GM19025 (cell line): ENCODE measurements around the gene RGCC.
"Not testable (repeated sequence)": the region's sequence is repeated elsewhere in the genome, so short reads cannot be mapped to it uniquely, and the experiment has no call there.

Experiments
- ATAC-seq: cut with Tn5 transposase; IDR thresholded peaks from one replicate; pipeline ENCODE4 v1.9.1; 2021; ENCODE audit warnings: mild to moderate bottlenecking, low read depth, moderate library complexity; ENCODE audit not compliant: unreplicated experiment

RGCC gene, protein sequence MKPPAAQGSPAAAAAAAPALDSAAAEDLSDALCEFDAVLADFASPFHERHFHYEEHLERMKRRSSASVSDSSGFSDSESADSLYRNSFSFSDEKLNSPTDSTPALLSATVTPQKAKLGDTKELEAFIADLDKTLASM

DNA sequence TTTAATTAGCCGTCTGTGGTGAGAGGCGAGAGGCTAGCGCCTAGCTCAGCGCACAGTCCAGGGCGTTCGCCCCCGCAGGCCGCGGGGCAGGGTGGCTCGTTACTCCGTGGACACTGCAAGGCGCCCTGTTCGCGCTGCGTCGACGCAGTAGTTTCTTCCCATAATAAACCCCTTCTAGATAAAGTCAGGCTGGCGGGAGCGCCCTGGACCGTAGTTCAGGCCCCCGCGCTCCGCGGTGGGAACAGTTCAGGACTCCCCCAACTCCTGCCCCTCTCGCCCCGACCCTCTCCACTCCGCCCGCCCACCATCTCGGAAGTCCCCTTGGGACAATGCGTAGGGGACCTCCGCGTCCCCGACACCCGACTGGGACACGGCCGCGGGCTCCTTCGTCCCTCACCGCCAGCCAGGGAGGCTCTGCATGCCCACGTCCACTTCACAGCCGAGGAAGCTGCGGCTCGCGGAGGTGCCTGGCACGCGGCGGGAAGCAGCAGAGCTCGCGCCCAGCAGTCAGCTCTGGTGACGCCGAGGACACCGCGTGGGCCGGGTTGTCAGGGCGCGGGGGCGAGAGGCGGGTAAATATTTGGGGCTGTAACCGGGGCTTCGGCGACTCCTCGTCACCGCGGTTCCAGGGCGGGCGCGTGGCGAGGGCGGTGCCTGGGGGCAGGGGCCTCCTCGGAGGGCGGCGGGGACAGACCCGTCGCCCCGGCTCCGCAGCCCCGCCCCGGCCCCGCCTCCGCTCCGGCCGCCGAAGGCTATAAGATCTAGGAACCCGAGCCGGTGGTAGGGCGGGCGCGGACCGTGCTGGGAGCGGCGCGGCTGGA lies at the start of gene RGCC:
Gene RGCC, plus strand, starts transcription at position 783 of the 821 bp plus-strand sequence. CDS start 158 bp downstream, outside the sequence.
- peak; percentile 74 for ATAC-seq

DNA sequence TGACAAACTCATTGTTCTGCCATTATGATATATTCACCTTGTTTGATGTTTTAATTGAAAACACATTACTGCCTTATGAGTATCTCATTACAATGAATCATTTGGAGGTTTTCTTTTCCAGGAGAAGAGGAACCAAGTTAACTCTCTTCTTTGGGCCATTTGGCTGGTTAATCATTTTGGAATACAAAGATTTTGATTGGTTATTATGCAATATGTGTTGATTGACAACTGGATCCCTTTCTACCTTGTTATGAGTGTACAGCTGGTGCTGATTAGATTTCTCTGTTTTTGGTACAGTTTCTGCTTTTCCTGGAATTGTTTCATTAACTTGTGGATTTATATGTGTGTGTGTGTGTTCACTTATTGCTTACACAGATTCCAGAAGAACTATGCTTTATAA lies 49.2 kb upstream of the RGCC start:
- ATAC-seq = no peak

DNA sequence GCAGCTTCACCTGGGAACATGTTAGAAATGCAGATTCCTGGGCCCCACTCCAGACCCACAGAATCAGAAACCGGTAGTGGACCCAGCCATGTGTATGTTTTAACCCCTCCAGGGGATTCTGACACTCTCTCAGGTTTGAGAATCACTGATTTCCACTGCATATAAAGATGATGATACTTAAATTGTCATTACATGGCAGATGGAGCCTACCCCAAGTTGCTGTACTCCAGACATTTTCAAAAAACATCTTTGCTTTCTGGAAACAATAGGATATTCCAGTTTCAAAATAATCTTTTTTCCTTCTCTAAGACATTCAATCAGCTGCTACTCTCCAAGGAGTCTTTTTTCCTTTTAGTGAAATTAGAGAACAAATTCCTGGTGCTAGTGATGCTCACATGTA lies 48.6 kb upstream of the RGCC start:
- ATAC-seq = no peak

DNA sequence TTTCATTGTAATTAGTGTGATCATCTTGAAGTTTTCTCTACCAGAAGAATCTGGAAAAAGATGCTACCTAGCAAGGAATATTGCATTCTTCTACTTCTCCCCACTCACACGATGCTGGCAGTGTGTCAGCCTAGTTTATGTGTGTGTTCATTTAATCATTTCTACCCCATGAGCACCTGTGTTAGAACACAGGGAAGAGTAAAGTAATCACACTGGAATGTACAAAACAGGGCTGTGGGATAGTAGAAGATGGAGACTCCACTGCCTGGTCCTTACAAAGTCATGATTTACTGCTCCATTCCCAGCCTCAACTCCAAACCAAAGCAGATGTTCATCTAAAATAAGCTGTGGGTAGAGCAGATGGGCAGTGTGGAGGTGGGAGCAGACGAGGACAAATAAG lies 47.7 kb upstream of the RGCC start:
- ATAC-seq = no peak

DNA sequence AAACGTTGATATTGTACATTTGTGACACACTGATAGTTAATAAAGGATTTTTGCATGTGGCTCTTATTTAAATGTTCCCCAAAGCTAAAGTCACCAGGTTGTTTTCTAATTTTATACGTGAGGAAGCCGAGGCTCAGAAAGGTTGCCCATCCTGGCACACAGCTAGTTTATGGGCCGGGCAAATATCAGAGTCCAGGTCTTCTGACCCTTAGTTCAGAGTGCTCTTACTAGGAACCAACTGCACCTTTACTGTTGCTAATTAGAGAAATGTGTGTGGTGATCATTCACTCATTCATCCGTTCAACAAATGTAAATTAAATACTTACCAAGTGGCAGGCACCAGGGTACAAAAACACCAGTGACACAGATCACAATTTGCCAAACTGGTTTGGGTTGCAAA lies 46.3 kb upstream of the RGCC start:
- ATAC-seq = no peak

DNA sequence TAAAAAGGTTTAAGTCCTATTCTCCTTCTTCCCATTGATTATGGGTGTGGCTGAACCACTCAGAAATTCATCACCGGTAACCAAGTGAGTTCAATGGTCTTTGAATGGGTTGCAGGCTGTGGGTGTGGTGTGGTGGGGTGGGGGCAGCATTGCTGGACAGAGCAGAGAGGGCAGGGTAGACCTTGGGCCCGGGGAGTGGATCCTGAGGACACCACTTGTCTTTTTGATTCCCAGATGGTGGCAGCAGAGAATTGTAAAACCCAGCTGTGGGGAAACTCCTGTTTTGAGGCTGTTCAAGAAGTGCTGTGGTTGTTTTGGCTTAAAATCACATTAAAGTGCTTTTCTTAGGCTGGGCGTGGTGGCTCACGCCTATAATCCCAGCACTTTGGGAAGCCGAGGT lies 45.8 kb upstream of the RGCC start:
- no peak for ATAC-seq

DNA sequence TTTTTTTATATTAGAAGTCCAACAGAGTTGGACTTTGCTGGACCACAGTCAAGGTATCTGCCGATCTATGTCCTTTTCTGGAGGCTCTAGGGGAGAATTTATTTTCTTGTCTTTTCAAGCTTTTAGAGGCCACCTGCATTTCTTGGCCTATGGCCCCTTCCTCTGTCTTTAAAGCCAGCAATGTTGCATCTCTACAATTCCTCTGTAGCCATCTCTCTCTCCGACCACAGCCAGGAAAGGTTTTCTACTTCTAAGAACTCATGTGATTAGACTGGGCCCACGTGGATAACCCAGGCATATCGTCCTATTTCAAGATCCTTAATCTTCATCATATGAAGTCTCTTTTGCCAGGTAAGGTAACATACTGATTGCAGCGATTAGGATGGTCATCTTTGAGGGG lies 43.5 kb upstream of the RGCC start:
- no peak for ATAC-seq

DNA sequence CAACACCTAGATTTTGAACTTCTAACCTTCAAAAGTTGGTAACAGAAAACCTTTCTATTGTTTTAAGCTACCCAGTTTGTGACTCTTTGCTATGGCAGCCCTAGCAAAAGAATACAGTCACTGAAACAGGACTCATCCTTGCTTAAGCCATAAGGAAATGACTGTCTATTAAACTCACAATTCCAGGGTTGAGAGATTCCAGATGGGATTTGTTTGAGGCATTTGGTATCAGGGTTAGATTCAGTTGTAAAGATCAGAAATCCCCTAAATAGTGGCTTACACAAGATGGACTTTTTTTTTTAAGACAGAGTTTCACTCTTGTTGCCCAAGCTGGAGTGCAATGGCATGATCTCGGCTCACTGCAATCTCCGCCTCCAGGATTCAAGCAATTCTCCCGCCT lies 41.1 kb upstream of the RGCC start:
- no peak for ATAC-seq

DNA sequence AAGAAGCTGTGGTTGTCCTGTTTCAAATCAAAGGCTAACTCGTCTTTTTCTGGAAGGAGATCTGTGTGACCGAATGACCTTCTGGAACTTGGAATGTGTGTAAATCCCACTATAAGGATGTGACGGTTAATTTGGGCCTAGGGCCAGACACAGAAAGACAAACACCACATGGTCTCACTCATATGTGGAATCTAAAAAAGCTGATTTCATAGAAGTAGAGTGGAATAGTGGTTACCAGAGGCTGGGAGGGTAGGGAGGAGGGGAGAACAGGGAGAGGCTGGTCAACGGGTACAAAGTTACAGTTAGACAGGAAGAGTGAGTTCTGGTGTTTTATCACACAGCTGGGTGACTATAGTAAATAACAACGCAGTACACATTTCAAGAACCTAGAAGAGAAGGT lies 39.3 kb upstream of the RGCC start:
- ATAC-seq = no peak

DNA sequence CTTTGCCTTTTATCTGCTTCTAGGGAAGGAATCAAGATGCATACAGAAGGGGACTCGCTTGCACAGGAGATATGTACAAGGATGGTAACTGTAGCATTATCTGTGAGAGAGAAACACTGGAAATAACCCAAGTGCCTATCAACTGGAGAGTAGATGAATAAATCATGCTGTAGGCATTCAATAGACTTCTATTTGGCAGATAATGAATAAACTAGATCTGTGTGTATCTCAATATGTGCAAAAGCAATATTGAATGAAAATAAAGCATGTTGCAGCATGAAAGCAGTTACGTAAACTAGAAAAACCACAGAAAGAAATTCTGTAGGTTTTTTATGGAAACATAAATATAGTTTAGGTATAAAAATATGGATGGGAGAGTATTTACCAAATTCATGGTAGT lies 38.6 kb upstream of the RGCC start:
- no peak for ATAC-seq

DNA sequence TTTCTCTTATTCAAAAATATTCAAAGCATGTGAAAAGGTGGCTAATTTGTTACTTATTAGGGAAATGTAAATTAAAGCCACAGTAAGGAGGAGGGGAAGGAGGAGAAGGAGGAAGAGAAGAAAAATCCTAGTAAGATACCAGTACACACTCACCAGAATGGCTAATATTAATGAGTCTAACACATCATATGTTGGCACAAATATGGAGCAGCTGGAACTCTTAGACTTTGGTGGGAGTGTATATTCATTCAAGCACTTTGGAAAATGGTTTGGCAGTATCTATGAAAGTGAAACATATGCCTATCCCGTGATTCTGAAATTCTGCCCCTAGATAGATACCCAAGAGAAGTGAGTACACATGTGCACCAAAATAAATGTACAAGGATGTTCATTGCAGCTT lies 38.1 kb upstream of the RGCC start:
- no peak for ATAC-seq

DNA sequence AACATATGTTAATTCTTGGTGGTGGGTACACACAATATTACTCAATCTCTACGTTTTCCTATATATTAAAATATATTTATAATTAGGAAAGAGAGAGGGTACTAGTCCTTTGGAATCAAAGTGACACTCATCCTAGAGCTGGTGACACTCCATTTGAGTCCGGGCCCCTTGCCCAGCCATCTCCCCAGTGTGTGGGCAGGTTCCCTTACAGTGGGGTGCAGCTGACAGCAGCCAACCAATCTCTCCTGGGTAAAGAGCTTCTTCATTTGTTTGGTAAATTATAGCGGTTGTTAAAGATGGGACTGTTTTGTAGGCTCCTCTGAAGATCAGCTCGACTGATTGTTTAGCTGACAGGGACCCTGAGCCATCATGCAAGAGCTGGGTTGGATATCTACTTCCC lies 37.2 kb upstream of the RGCC start:
- no peak for ATAC-seq

DNA sequence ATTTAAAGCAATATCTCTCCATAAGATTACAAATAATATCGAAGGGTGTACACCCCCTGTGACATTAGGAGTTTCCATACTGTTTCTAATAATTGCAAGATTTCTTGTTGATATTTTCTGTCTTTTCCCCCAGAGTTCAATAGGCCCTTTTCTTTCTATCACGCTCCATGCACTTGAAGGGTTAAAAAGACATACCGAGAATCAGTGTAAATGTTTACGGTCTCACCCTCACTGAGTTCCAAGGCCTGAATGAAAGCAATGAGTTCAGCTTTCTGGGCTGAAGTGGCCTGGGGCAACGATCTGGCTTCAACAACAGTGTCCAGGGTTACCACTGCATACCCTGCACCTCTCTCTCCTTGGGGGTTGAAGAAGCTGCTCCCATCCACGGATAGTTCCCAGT lies 36.0 kb upstream of the RGCC start:
- ATAC-seq = not testable (repeated sequence)

DNA sequence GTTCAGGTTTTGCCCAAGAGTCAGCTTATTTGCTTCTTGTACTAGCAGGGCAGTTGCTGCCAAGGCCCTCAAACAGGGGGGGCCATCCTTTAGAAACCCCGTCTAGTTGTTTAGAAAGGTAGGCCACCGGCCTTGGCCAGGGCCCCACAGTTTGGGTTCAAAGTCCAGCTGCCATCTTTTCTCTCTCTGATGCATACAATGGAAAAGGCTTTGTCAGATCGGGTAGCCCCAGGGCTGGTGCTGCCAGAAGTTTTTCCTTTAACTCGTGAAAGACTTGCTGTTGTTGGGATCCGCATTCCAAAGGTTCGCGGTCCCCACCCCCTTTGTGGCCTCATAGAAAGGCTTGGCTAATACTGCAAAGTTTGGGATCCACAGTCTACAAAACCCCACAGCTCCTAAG lies 35.4 kb upstream of the RGCC start:
- ATAC-seq = not testable (repeated sequence)

DNA sequence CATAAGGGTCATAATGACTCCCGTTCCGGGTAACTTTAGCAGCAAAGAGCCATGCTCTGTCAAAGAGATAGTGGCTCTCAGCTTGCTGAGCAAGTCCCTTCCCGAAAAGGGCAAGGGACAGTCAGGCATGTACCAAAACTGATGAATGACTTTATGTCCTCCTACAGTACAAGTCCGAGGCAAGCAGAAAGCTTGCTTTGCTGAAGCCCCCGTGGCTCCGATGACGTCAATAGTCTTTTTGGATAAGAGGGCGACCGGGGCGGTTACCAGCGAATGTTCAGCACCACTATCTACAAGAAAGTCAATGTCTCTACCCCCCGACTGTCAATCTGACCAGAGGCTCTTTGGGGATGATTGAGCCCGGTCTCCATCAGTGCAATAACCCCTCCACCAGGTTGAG lies 34.1 kb upstream of the RGCC start:
- ATAC-seq = not testable (repeated sequence)

DNA sequence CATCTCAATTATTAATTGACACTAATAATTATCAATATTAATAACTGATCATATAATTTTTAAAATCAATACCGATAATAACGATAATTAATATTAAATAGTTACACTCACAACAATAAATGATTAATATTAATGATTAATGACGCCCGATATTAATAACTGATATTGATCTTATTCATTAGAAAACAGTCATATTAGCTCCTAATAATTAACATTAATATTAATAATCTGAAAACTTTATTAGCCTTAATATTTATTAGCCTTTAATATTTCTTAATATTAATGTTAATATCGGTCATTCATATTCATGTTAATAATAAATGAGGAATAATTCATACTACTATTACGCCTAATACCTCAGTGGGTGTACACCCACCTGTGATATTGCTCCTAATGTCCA lies 32.7 kb upstream of the RGCC start:
- not testable (repeated sequence) for ATAC-seq

DNA sequence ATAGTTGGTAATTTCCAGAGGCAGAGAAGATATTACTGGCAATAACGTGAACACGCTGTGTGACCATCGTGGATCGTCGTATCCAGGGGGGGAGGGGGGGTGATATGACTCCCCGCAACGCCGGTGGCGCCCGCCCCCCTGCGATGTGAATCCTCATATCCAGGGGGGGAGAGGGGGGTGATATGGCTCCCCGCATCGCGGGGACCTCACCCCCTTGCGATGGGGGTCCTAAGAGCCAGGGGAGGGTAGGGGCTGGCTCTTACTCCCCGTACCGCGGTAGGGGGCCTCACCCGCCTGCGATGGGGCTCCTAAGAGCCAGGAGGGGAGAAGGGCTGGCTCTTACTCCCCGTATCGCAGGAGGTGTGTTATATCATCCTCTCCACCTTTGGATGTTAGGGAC lies 31.3 kb upstream of the RGCC start:
- ATAC-seq = no peak

DNA sequence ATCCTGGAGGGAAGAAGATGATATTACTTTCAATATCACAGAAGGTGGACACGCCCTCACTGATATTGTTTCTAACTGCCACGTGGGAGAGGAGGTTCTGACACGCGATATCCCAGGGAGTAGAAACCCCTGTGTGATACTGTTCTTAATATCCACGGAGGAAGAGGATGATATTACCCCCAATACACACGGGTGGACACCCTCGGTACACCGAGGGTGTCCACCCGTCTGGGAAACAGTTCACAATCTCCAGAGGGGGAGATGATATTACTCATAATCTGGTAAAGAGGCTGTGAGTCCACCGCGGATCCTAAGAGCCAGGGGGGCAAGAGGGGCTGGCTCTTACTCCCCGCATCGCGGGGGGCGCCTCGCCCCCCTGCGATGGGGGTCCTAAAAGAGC lies 29.7 kb upstream of the RGCC start:
- no peak for ATAC-seq

DNA sequence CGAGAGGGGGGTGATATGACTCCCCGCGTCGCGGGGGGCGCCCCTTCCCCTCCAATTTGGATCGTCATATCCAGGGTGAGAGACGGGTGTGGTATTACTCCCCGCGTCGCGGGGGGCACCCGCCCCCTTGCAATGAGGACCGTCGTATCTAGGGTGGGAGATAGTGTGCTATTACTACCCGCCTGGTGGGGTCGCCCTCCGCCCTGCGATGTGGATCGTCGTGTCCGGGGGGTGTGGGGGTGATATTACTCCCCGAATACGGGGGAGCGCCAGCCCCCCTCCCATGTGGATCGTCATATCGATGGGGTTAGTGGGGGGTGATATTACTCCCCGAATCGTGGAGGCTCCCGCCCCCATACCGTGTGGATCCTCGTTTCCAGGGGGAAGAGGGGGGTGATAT lies 29.2 kb upstream of the RGCC start:
- no peak for ATAC-seq

DNA sequence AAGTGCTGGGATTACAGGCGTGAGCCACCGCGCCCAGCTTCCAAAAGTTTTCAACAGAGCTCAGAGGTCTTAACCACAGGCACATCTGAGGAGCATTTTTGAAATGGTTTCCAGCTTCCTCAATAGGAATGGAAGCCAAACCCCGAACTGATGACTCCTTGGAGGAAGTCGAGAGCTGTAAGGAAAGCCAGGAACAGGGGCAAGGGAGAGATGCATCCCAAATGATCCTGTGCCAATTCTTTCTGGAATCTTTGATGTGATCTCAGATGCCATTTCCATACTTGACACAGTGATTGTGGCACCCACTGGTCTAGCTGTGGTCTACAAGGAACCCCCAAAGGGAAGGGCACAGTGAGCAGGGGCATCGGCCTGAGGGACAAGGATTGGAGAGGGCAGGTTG lies 23.3 kb upstream of the RGCC start:
- ATAC-seq = not testable (repeated sequence)

DNA sequence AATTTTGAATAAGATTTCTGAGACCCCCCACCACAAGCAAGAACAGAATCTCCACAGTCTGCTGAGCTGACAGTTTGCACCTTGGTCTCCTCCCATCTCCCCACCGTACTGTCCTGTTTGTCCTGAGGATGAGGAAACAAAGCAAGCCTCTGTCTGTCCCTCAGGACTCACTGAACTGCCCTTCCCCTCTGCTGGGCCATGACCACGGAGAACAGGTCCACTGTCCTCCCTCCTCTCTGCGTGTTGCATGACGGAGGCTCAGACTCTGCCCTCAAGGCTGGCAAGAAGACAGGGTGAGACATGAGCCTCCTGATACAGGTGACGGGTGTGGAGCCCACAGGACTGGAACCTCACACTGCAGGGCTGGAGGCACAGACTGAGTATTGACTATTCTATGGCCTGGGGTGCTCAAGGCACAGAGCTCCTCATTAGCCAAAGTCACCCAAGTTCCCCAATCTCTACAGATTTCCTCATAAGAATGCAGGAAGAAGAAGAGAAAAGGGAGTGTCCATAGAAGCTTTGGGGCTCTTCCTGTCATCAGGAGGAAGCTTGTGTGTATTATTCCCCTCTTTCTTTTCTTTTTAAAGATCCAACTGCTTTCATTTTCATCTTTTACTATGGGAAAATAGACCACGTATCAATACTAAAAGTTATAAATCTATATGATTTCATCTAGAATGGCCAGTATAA lies 22.4 kb upstream of the RGCC start:
- ATAC-seq = no peak

DNA sequence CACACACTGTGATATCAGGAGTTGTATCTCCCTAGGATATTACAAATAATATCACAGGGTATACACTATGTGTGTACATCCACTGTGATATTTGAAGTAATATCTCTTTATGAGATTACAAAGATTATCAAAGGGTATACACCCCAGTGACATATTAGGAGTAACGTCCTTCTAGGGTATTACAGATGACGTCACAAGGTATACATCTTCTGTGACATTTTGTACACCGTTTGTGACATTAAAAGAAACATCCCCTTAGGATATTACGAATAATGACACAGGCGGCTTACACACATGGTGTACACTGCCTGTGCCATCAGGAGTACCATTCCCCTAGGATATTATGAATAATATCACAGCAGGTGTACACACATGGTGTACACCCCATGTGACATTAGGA lies 13.4 kb upstream of the RGCC start:
- ATAC-seq = no peak
